Loucy (cell line): Measurements from ENCODE around the gene BCAS3.

Experiments used
- EZH2phosphoT487 ChIP-seq: fragments of 200-600 bp; IDR thresholded peaks from 2 replicates; pipeline ENCODE4 v1.6.1; 2018; ENCODE audit warnings: antibody characterized with exemption, mild to moderate bottlenecking, moderate library complexity, borderline replicate concordance
- TF ChIP-seq, protein P1 (sequence below): fragments of 200-600 bp; sonication (generic); conservative IDR thresholded peaks from 2 replicates; pipeline ENCODE4 v1.5.1; 2014; ENCODE audit warnings: mild to moderate bottlenecking, antibody characterized with exemption, low read length

DNA sequence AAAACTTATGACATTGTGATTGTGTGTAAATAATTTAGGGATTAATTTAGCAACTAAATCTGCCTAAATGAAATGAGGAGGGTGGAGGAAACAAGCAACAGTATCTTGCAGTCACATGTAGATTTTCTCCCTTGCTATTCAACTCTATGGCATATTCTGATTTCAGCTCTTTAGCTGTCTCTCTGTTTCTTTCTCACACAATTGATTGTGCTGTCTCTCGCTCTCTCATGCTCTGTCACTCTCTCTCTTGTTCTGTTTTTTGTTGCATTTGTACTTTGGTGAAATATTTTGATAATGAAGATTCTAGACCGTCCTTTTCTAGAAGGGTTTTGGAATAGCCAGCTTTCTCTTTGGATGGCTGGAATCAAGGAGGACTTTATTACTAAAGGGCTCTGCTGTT lies 70.6 kb downstream of the BCAS3 start:
- TF ChIP-seq EZH2phosphoT487: no peak
- TF ChIP-seq, protein P1, sequence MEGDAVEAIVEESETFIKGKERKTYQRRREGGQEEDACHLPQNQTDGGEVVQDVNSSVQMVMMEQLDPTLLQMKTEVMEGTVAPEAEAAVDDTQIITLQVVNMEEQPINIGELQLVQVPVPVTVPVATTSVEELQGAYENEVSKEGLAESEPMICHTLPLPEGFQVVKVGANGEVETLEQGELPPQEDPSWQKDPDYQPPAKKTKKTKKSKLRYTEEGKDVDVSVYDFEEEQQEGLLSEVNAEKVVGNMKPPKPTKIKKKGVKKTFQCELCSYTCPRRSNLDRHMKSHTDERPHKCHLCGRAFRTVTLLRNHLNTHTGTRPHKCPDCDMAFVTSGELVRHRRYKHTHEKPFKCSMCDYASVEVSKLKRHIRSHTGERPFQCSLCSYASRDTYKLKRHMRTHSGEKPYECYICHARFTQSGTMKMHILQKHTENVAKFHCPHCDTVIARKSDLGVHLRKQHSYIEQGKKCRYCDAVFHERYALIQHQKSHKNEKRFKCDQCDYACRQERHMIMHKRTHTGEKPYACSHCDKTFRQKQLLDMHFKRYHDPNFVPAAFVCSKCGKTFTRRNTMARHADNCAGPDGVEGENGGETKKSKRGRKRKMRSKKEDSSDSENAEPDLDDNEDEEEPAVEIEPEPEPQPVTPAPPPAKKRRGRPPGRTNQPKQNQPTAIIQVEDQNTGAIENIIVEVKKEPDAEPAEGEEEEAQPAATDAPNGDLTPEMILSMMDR: no peak
